Stimulated activated CD8-positive, alpha-beta memory T cell treated with anti-CD3 and anti-CD28 coated beads, Interleukin-2, amount 100 ng/mL, for 1 hour (primary cell): ENCODE data around the gene SHCBP1L.
"Not testable (repeated sequence)": the region's sequence is repeated elsewhere in the genome, so short reads cannot be mapped to it uniquely, and the experiment has no call there.

Experiments used
- DNase-seq, 2 donors: peaks; one replicate each; pipeline ENCODE4 v3.0.0-alpha.2; 2020; ENCODE audit warnings: low read depth in 2 of 2

Gene SHCBP1L

DNA sequence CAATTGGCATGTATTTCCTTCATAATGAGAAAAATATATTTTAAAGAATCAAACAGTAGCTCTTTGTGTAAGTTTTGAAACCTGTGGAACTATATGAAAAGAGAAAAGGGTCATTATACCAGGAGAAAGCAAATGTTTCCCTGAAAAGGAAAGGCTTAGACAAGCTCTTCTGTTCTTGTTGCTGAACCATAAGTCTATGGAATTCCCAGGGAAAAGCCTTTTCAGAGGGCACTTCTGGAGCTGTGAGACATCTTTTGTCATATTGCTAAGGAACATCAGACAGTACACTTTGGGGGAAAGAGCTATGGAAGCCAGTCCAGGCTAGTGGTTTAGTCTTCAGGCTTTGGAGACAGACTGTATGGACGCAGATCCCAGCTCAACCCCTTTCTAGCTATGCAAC is 12.1 kb upstream of the SHCBP1L start:
- DNase-seq, result no peak

DNA sequence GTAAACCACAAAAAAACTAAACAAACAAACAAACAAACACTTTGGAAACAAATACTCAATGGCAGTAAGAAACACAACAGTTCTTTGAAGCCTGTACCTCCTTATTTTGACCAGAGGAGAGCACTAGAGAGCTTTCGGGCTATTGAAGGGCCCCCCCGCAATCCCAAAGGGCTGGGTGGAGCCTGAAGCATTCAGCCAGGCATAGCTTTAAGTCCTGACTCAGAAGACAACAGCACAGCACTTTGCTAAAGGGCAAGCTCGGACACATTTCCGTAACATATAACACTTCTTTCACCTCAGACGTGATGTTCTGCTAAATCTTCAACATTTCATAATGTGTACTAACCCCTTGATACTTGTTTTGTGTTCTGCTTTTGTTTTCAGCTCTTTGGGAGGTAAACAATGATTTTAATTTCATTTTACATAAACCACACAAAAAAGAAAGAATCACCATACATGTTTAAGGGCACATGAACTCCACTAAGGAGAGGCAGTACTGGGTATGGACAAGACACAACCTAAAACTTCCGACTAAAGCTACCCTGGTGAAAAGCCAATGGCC is 9.7 kb upstream of the SHCBP1L start:
- no peak for DNase-seq

DNA sequence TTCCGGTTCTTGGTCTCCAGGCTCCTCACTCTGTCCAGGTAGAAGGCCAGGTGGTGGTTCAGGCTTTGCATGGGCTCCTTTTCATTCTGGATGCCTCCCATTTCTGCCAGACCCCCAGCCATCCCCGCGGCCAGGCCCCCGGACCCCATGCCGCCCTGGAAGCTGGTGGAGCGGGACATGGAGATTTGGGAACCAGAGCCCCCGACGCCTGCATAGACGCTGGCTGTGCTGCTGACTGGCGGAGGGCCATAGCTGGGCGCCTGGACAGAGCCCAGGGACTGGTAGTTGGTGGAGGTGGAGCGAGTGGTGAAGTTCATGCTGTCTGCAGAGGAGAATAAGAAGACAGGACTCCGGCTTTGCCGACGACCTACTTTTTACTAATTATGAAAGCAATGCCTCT is 7.1 kb upstream of the SHCBP1L start:
- no peak for DNase-seq

DNA sequence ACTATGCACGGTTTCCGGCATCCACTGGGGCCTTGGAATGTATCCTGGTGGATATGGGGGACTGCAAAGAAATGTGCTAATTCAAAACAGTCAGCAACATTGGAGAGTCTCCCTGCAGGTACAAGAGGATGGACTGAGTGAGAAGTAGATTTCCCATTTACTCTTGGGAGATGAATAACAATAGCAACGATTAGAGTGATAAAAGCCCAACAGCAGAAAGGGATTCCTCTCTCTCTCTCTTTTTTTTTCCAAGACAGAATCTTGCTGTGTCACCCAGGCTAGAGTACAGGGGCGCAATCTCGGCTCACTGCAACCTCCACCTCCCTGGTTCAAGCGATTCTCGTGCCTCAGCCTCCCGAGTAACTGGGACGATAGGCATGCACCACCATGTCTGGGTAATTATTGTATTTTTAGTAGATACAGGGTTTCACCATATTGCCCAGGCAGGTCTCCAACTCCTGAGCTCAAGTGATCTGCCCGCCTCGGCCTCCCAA is 5.0 kb upstream of the SHCBP1L start:
- DNase-seq, result no peak

DNA sequence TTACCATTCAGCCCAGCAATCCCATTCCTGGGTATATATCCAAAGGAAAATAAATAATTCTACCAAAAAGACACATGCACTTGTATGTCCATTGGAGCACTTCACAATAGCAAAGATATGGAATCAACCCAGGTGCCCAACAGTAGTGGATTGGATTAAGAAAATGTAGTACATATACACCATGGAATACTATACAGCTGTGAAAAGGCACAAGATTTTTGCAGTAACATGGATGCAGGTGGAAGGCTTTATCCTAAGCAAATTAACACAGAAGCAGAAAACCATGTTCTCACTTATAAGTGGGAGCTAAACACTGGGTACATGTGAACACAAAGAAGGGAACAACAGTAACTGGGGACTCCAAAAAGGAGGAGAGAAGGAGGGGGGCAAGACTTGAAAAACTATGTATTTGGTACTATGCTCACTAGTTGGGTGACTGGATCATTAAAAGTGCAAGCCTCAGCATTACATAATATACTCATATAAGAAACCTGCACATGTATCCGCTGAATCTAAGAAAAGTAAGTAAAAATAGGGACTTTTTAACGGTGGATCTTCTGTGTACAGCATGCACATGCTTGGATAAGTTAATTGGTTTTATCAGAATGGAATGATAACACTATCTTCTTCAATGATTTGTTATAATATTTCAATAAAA is 3.9 kb upstream of the SHCBP1L start:
- DNase-seq, result no peak

DNA sequence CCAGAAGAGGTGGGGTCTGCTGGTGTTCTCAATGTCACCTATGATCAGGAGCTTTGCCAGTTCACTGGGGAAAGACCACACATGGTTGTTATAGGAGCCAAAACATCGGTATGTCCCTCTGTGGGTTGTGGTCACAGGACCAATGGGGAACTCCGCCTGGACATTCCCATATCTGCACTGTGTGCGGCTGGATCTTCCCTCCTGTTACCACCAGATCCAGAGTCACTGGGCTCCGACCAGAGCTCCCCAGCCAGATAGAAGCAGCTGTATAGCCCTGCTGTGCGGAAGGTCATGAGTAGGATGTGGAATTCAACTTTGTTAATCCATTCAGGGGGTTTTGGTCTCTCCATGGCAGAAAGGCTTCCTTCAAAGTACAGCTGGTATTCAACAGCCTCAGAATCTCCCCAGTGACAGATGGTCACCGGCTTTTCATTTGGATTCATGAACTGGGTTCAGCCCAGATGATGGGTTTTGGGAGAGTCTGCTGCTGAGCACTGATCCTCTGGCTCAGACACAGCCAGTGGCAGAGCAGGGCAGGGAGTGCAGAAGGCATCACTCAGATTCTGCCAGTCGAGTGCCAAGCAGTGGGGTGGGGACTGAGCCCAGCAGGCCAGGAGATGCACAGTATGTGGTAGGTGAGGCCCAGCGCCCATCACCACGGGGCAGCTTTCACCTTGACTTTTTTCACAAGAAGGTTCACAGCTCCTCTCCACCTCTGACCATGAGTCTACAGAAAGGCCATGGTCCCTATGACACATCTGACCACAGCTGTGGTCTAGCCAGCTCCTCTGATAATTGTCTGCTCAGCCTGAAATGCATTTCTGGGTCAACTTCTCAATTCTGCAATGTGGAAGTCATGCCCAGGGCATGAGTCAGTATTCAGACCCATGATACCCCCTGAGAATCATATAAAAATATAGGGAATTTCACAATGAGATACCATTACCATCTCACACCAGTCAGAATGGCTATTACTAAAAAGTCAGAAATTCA is 2.9 kb upstream of the SHCBP1L start:
- DNase-seq, result no peak

DNA sequence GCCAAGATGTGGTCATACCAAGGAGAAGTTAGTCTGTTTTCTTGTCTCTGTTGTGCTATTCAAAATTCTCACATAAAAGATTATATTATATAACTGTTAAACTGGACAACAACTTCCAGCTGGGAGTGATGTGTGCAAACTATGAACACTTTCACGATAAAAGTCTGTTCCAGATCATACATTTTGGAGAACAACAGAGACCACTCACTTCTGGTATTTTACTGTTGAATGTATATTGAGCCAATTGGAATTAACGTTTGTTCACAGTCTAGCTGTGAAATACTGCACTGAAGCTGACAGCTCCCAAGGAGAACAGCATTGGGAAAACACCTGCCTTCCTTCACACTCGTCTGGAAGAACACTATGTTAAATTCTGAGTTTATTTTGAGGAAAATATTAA is 860 bp upstream of the SHCBP1L start:
- no peak for DNase-seq

DNA sequence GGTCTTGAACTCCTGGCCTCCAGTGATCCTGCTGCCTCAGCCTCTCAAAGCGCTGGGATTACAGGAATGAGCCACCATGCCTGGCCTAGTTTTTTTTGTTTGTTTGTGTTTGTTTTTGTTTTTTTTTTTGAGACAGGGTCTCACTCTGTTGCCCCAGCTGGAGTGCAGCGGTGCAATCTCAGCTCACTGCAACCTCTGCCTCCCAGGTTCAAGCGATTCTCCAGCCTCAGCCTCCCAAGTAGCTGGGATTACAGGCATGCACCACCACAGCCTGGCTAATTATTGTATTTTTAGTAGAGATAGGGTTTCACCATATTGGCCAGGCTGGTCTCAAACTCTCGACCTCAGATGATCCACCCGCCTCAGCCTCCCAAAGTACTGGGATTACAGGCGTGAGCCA is 9.6 kb downstream of the SHCBP1L start:
- DNase-seq, result not testable (repeated sequence)

DNA sequence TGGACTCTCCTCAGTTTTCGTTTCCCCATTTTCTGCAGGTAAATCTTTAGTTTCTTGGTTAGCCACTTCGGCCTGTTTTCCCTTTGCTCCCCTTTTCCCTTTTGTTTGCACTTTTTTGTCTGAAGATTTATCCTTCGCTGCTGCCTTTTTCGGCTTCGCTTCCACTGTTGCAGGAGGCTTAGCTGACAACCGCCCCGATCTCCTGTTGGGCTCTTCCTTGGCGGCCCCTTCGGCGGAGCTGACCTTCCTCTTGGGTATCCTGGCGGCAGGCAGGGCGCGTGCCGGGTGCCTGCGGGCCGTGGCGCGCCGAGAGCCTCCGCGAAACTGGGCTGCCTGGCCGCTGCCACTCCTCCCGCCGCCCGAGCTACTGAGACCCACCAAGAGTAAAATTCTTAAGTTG is 10.8 kb downstream of the SHCBP1L start:
- not testable (repeated sequence) for DNase-seq

DNA sequence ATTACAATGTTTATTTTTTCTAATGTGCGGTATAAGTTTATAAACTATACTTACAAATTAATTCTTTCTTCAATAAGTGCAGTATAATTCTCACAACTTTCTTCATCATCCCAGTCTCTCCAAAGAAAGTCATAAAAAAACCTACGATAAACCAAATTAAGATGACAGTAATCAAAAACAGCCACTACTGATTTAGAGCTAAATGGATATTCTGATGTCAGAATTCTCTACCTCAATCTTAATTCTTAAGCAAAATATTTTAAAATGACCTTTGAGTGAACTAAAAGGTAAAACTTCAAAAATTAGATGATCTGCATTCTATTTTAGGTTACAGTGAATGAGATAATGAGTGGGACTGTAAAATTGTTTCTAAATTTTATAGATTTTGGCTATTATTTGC is 13.6 kb downstream of the SHCBP1L start:
- DNase-seq, result no peak

DNA sequence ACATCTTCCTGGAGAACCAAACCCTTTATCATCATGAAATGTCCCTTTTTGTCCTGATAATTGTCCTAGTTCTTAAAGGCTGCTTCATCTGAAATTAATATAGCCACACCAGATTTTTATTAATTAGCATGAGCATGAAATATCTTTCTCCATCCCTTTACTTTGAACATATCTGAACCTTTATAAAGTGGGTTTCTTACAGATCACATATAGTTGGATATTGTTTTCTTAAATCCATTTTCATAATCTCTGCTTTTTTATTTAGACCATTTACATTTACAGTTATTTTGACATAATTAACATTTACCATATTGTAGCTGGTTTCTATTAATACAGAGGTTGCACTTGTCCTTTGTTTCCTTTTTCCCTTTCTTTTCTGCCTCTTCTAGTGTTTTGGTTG is 17.2 kb downstream of the SHCBP1L start:
- DNase-seq, result no peak

DNA sequence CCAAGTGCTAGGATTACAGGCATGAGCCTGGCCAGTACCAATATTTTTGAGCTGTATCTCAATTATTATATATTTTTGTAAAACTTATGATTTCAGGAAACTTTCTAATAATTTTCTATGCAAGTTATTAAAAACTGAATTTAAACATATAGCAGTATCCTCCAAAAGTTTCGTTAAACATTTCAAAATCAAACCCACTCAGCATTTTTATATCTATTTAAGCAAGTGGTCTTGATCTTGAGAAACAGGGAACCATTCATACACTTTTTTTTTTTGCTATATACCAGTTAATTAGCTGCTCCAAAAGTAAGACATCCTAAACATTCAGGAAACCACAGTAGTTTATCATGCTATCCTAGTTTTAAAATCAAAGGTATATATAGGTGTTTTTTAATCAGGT is 22.0 kb downstream of the SHCBP1L start:
- DNase-seq, result no peak

DNA sequence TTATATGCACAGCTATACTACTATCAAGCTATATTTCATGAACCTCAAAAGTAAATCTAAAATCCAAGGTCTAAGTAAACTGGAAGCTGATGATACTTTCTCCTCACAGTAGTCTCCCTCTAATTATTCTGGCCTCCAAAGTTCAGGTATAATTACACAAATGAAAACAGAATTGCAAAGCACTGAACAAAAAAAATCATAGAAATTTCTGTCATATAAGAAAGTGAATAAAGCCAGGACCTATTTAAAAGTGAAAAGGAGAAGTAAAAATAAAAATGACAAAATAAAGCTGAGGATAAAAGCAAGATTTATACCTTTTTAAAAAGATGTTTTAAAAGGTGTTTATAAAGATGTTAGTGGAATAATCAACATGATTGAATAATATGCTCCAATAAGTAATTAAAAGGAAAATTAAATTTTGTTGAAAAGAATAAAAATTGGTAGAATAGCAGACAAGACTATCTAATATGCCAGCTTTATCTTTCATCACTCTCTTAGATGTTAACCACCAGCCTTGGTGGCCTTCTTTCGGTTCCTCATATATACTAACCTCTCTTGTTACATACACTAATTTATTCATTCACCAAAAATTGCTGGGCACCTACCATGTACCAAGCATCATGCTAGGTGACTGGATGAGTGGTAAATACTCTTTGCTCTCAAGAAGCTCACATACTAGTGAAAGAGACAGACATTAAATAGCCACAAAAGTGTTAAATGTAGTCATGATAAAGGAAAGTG is 25.1 kb downstream of the SHCBP1L start:
- DNase-seq, result no peak

DNA sequence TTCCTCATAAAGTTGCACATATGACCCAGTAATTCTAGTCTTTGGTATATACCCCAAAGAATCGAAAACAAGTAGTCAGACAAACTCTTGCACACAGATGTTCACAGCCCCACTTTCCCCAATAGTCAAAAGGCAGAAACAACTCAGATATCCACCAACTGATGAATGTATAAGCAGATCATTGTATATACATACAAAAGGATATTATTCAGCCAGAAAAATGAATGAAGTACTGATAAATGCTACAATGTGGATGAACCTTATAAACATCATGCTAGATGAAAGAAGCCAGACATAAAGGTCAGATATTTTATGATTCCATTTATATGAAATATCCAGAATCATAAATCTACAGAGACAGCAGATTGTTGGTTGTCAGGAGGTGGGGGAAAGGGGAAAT is 27.3 kb downstream of the SHCBP1L start:
- no peak for DNase-seq

DNA sequence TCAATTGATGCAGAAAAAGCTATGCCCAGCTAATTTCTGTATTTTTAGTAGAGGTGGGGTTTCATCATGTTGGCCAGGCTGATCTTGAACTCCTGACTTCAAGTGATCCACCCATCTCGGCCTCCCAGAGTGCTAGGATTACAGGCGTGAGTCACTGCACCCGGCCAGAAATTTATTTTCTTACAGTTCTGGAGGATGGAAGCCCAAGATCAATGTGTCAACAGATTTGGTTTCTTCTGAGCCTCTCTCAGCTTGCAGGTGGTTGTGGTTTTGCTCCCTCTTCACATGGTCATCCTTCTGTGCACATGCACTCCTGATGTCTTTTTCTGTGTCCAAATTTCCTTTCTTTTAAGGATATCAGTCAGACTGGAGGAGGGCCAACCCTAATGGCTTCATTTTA is 35.6 kb downstream of the SHCBP1L start:
- no peak for DNase-seq

DNA sequence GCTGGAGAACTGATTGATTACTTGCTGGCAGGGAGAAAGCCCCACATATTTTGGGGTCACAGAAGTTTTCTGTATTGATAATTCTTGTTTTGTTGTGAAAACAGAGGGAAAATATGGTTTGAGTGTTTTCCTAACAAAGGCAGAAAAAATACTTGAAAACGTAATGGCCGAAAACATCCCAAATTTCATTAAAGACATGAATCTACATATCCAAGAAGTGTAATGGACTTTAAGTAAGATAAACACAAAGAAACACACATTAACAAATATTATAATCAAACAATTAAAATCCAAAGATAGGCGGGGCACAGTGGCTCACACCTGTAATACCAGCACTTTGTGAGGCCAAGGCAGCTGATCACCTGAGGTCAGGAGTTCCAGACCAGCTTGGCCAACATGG is 39.6 kb downstream of the SHCBP1L start:
- DNase-seq, result no peak

DNA sequence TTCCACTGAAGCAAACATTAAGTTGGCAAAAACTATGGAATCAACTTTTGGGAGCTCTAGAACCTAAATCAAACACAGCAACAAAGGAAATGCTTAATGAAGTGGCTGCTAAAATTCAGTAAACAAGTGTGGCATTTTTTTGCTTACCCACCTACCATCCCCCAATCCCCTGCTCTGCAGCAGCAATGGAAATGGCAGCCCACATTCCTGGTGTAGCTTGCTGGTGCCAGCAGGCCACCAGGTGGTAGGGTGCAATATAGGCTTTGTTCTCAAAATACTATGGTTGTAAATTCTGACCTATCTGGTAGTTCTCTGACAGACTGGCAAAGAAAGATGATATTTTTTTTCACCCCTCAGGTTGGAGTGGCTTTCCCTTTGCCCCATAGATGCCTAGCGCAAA is 42.8 kb downstream of the SHCBP1L start:
- no peak for DNase-seq

DNA sequence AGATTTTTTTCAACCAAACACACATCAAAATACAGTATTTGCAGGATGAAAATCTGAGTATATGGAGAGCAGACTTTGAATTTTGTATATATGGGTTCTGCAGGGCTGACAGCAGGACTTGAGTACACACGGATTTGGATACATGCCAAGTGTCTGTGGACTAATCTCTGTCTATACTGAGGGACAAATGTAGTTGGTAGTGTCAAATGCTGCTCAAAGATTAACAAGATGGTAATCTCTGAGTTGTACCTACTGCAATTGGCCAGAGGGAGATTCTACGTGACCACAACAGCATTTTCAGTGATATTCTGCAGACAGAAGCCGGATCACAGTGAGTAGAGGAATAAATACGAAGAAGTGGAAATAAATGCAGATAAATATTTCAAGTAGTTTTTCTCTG is 43.4 kb downstream of the SHCBP1L start:
- no peak for DNase-seq

DNA sequence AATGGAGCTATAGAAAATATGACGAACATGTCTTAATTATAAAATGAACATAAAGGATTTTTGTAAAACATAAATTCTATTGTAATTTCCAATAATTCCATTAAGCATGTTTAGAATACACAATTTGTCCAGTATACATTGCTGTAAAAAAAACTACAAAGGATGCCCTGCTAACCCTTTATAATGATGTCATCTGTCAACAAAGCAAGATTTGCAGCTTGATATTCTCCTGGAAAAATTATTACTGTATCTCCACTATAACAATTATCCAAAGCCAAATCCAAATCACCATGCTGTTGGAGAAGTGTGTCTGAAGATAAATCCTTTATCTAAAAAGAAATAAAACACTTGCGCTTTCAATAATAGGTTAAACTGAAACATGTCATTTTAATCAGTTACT is 47.6 kb downstream of the SHCBP1L start:
- DNase-seq, result no peak

DNA sequence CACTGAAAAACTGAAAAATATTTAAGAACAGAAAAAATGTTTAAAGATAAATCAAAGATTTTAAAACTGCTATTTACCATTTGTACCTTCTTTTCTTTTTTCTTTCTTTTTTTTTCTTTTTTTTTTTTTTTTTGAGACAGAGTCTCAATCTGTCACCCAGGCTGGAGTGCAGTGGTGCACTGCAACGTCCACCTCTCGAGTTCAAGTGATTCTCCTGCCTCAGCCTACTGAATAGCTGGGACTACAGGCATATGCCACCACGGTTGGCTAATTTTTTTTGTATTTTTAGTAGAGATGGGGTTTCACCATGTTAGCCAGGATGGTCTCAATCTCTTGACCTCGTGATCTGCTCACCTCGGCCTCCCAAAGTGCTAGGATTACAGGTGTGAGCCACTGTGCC is 51.0 kb downstream of the SHCBP1L start:
- not testable (repeated sequence) for DNase-seq

DNA sequence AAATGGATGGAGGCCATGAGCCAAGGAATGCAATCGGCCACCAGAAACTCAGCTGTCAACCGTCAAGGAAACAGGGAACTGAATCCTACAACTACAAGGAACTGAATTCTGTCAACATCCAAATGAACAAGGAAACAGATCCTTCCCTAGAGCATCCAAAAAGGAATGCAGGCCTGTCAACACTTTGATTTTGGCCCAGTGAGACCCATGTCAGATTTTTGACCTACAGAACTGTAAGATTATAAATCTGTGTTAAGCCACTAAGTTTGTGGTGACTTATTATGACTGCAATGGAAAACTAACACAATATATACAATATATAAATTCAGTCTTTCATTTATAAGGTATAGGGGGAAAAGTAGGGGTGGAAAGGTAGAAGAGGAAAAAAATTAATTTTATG is 55.3 kb downstream of the SHCBP1L start:
- no peak for DNase-seq
